ENCODE data around the gene ERAL1.

DNA sequence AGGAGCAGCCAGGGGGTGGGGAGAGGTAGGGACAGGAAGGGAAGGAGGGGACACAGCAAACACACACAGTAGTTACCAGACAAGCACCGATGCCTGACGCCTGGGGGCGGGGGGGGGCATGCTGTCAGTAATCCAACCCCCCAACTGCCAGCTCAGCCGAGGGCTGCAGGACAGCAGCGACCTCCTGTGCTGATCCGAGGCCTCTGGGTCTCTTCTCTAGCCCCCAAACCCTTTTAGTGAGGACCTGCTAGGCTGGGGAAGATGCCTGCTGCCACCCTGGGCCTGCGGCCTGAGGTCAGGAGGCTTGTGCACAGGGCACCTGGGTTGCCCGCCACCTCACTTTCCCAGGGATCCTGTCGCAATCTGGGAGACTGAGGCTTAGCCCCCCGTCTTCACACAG is 31.1 kb downstream of the ERAL1 start:
- TF ChIP-seq, protein P1, sequence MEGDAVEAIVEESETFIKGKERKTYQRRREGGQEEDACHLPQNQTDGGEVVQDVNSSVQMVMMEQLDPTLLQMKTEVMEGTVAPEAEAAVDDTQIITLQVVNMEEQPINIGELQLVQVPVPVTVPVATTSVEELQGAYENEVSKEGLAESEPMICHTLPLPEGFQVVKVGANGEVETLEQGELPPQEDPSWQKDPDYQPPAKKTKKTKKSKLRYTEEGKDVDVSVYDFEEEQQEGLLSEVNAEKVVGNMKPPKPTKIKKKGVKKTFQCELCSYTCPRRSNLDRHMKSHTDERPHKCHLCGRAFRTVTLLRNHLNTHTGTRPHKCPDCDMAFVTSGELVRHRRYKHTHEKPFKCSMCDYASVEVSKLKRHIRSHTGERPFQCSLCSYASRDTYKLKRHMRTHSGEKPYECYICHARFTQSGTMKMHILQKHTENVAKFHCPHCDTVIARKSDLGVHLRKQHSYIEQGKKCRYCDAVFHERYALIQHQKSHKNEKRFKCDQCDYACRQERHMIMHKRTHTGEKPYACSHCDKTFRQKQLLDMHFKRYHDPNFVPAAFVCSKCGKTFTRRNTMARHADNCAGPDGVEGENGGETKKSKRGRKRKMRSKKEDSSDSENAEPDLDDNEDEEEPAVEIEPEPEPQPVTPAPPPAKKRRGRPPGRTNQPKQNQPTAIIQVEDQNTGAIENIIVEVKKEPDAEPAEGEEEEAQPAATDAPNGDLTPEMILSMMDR (IDR thresholded peaks at IDR 0.05; ENCODE audit: low read depth, low read length) = no peak
- TF ChIP-seq POLR2A (IDR thresholded peaks at IDR 0.05; ENCODE audit: extremely low read depth, insufficient read length) = no peak

Data from NB4 (cell line).